Measurements from ENCODE around the gene CXorf38. TPM values are rescaled to one million over a fixed set of nuclear protein-coding genes. Genes with fewer than 3 reads are reported as not detected.

The CXorf38 gene
- total RNA-seq, 4 donors from 2014 or later, result 4.1 to 8.7 (median 5.8) TPM

DNA sequence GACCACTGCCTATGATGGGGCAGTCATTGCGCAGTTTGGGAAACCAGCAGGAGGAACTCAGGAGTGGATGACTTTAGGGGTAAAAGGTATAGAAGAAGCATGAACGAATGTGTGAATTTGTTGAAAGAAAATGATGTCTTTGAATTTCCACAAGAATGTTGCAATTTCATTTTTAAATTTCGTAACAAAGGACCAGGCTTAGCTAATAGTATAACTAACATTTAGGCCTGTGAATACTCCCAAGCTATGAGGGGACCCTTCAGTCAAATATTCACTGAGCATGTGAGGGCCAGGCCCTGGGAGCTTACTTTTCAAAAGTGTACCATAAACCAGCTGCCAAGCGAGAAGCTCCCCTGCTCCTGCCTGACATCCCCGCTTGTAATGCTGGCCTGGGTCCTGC is 18.9 kb downstream of the CXorf38 start:
- ATAC-seq, result no peak
- no peak overlapping the region for H3K4me3 ChIP-seq
- no peaks in the 10 kb centered on the region for H3K27me3 ChIP-seq
- DNase-seq, result no peak
- intact Hi-C loops (cut with DNase I; ENCODE audit: low total_unique reads), result no loop called here
- TF ChIP-seq POLR2A (IDR thresholded peaks at IDR 0.05) (no peak), CTCF (IDR thresholded peaks at IDR 0.05 in 4 of 5, conservative IDR thresholded peaks at IDR 0.05 in 1 of 5) (no peak)
- H3K9me3 ChIP-seq, result no peaks in the 10 kb centered on the region
- no peak overlapping the region for H3K27ac ChIP-seq
- peaks cover 0 to 51% of the 10 kb centered on the region in 2 donors for H3K36me3 ChIP-seq
- no peaks in the 10 kb centered on the region for H3K4me1 ChIP-seq
- in situ Hi-C loops (cut with MboI; ENCODE audit: low sequenced_read_pairs in 4 of 4), result no loop called here

DNA sequence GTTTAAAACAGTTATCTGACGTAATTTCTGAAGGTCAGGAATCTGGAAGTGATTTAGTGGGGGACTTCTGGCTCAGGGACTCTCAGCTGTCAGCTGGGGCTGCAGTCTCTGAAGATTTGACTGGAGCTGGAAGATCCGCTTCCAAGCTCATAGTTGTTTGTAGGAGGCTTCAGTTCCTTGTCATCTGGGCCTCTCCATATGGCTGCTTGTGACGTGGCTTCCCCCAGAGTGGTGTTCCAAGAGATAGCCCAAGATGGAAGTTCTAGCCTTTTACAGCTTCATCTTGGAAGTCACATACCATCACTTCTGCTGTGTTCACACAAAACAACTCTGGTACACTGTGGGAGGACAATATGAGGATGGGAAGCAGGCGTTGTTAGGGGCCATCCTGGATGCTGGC is 22.1 kb downstream of the CXorf38 start:
- Histone ChIP-seq H3K27ac (no peak overlapping the region), H3K27me3 (no peaks in the 10 kb centered on the region), H3K36me3 (peaks cover 0 to 27% of the 10 kb centered on the region in 2 donors), H3K9me3 (no peaks in the 10 kb centered on the region), H3K4me3 (no peak overlapping the region), H3K4me1 (no peaks in the 10 kb centered on the region)
- in situ Hi-C loops (cut with MboI; ENCODE audit: low sequenced_read_pairs in 4 of 4), result no loop called here
- TF ChIP-seq CTCF (IDR thresholded peaks at IDR 0.05 in 4 of 5, conservative IDR thresholded peaks at IDR 0.05 in 1 of 5), result no peak
- TF ChIP-seq POLR2A (IDR thresholded peaks at IDR 0.05), result no peak
- intact Hi-C loops (cut with DNase I; ENCODE audit: low total_unique reads), result no loop called here
- DNase-seq (no peak), ATAC-seq (no peak)

DNA sequence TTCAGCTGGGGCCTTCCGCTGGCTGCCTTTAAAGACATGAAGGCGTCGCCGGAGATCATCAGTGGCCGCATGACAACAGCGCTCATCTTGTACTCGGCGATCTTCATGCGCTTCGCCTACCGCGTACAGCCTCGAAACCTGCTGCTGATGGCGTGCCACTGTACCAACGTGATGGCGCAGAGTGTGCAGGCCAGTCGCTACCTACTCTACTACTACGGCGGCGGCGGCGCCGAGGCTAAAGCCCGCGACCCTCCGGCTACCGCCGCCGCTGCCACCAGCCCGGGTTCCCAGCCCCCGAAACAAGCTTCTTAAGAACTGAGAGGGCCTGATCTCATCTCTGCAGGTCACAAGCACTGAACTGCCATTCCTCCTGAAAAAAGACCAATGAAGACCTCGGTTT is 23.7 kb downstream of the CXorf38 start:
- TF ChIP-seq CTCF (IDR thresholded peaks at IDR 0.05 in 4 of 5, conservative IDR thresholded peaks at IDR 0.05 in 1 of 5) (no peak), POLR2A (IDR thresholded peaks at IDR 0.05) (no peak)
- intact Hi-C loops (cut with DNase I; ENCODE audit: low total_unique reads) (no loop called here), in situ Hi-C loops (cut with MboI; ENCODE audit: low sequenced_read_pairs in 4 of 4) (no loop called here)
- Histone ChIP-seq H3K27ac (no peak overlapping the region), H3K4me3 (no peak overlapping the region), H3K9me3 (no peaks in the 10 kb centered on the region), H3K36me3 (peaks cover 0 to 14% of the 10 kb centered on the region in 2 donors), H3K27me3 (no peaks in the 10 kb centered on the region), H3K4me1 (no peaks in the 10 kb centered on the region)
- DNase-seq (no peak), ATAC-seq (no peak)

DNA sequence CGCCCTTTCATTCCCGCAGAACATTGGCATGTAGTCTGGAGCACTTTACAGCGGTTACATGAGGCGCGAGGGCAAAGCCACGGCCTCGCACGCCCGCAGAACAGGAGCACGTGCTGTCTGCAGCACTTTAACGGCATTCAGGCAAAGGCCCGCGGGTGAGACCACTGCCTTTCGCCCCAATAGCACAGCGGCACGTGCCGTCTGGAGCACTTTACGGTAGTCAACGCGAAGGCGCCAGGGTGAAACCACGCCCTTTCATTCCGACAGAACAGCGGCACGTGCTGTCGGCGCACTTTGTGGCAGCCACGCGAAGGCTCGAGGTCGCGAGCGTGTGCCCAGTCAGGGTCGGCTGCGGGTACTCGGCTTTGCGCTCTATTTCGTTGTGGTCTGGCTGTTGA is 24.2 kb downstream of the CXorf38 start, which contains the start of gene MPC1L:
Gene MPC1L (plus strand): TSS at position 290 of the 398 bp plus-strand sequence. CDS start 138 bp downstream, outside the sequence.
- no peaks in the 10 kb centered on the region for H3K9me3 ChIP-seq
- no peaks in the 10 kb centered on the region for H3K27me3 ChIP-seq
- in situ Hi-C loops (cut with MboI; ENCODE audit: low sequenced_read_pairs in 4 of 4) (no loop called here), intact Hi-C loops (cut with DNase I; ENCODE audit: low total_unique reads) (no loop called here)
- H3K4me1 ChIP-seq, result no peaks in the 10 kb centered on the region
- H3K36me3 ChIP-seq, result peaks cover 0 to 12% of the 10 kb centered on the region in 2 donors
- no peak for TF ChIP-seq CTCF (IDR thresholded peaks at IDR 0.05 in 4 of 5, conservative IDR thresholded peaks at IDR 0.05 in 1 of 5)
- TF ChIP-seq POLR2A (IDR thresholded peaks at IDR 0.05), result no peak
- DNase-seq (no peak), ATAC-seq (no peak)
- no peak within 1 kb of the TSS for H3K27ac ChIP-seq
- H3K4me3 ChIP-seq, result no peak within 1 kb of the TSS

- no peak for ATAC-seq
- Histone ChIP-seq H3K4me3 (no peak overlapping the region), H3K27me3 (no peaks in the 10 kb centered on the region)
Observed at GRCh38 chrX:40622479-40623138, 24.8 kb downstream of the CXorf38 start.

More at GRCh38 chrX:40622479-40623138, 24.8 kb downstream of the CXorf38 start:
- peaks cover 0 to 7% of the 10 kb centered on the region in 2 donors for H3K36me3 ChIP-seq
- in situ Hi-C loops (cut with MboI; ENCODE audit: low sequenced_read_pairs in 4 of 4) (no loop called here), intact Hi-C loops (cut with DNase I; ENCODE audit: low total_unique reads) (no loop called here)
- H3K4me1 ChIP-seq, result no peaks in the 10 kb centered on the region
- TF ChIP-seq POLR2A (IDR thresholded peaks at IDR 0.05), result no peak
- TF ChIP-seq CTCF (IDR thresholded peaks at IDR 0.05 in 4 of 5, conservative IDR thresholded peaks at IDR 0.05 in 1 of 5), result no peak
- no peak overlapping the region for H3K27ac ChIP-seq
- H3K9me3 ChIP-seq, result no peaks in the 10 kb centered on the region
- DNase-seq, result no peak
